CD4-positive, alpha-beta T cell treated with Interleukin-6 at 100 ng/mL for 8 hours (primary cell): Measurements from ENCODE around the gene IP6K1.
"Not testable (repeated sequence)": the region's sequence is repeated elsewhere in the genome, so short reads cannot be mapped to it uniquely, and the experiment has no call there.

ENCODE experiments used
- DNase-seq: peaks from one replicate; pipeline ENCODE4 v3.0.0-alpha.2; 2020; ENCODE audit warnings: mixed read lengths, low spot score

Gene IP6K1

GRCh38 chr3:49786357-49787181 lies at the start of gene IP6K1:
Gene IP6K1, minus strand, starts transcription at chr3:49786542. Its CDS starts 38,502 bp downstream, at chr3:49748040.
- peak; percentile 100 for DNase-seq

GRCh38 chr3:49831341-49831740 lies 45.0 kb upstream of the IP6K1 start:
- DNase-seq = no peak

- DNase-seq = no peak
Measured at GRCh38 chr3:49826016-49826415, 39.7 kb upstream of the IP6K1 start.

GRCh38 chr3:49823131-49823530 lies 36.8 kb upstream of the IP6K1 start:
- DNase-seq = not testable (repeated sequence)

GRCh38 chr3:49813497-49814174 lies 27.3 kb upstream of the IP6K1 start, which contains the start of gene UBA7:
Gene UBA7, minus strand, starts transcription at chr3:49813953. Its CDS starts 166 bp downstream, at chr3:49813787.
- peak; percentile 39 for DNase-seq

GRCh38 chr3:49812916-49813496 lies 26.7 kb upstream of the IP6K1 start:
- DNase-seq = no peak

GRCh38 chr3:49807431-49808114 lies 21.2 kb upstream of the IP6K1 start:
- no peak for DNase-seq

- DNase-seq = no peak
Measured at GRCh38 chr3:49806850-49807249, 20.5 kb upstream of the IP6K1 start.

- DNase-seq = peak; percentile 22
Measured at GRCh38 chr3:49805897-49806701, 19.8 kb upstream of the IP6K1 start.

GRCh38 chr3:49805367-49805782 lies 19.0 kb upstream of the IP6K1 start:
- no peak for DNase-seq

- no peak for DNase-seq
Measured at GRCh38 chr3:49804141-49805041, 18.0 kb upstream of the IP6K1 start.

GRCh38 chr3:49803465-49804140 lies 17.3 kb upstream of the IP6K1 start:
- no peak for DNase-seq

- peak; percentile 88 for DNase-seq
Measured at GRCh38 chr3:49802719-49803464, 16.6 kb upstream of the IP6K1 start, which contains the start of gene INKA1. Gene INKA1, plus strand, starts transcription at chr3:49803261. Its CDS starts 132 bp downstream, at chr3:49803393.

- no peak for DNase-seq
Measured at GRCh38 chr3:49801160-49801559, 14.8 kb upstream of the IP6K1 start.

GRCh38 chr3:49799761-49800160 lies 13.4 kb upstream of the IP6K1 start, which contains the start of gene CDHR4:
Gene CDHR4, minus strand, starts transcription at chr3:49799873. Its CDS starts 61 bp downstream, at chr3:49799812.
- no peak for DNase-seq

GRCh38 chr3:49799105-49799504 lies 12.8 kb upstream of the IP6K1 start:
- no peak for DNase-seq

- no peak for DNase-seq
Measured at GRCh38 chr3:49794926-49795905, 8.9 kb upstream of the IP6K1 start.
